Uterine smooth muscle cell (primary cell): ENCODE results near the gene ZC3HAV1. TPM values are rescaled to one million over a fixed set of nuclear protein-coding genes. Genes with fewer than 3 reads are reported as not detected.

Experiments used
- total RNA-seq: library from RNA; depleted of rRNA; stranded (reverse); fragments of >200 nt; gene quantifications from 2 replicates; pipeline ENCODE4 v1.2.3, GENCODE V29; 2014

Gene ZC3HAV1
- total RNA-seq = 25.3 and 28.9 TPM in 2 replicates

DNA sequence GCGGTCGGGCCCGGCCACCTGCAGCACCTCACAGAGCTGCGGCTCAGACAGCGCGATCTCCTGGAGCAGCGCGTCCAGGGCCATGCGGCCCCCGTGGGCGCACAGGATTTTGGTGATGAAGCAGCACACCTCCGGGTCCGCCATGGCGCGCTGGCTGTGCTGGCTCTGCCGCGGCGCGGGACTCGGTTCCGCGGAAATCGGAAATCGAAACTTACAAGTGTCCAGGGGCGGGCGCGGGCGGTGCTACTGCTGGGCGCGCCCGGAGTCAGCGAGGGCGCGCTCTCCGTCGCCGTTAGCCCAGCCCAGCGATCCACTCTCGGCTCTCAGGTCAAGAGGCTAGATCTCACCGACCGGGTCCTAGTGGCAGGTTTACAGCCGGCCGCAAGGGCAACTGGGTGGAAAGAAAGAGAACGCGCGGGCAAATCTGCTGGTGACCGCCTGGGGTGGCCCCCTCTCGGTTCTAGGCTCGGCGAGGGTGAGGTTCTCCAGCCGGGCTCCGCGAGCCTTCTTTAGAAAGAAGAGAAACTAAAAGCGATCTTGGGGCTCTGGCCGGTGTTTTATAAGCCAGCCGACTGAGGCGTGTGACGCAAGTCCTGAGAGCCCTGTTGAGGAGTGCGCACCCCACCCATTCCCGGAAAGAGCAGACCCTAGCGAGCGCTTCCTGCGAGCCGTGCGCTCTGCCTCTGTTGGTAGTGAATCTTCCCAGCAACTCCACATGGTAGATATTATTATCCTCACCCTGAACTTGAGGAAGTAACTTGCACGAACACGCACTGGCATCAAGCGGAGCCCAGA, at the start of gene ZC3HAV1:
TSS of gene ZC3HAV1 (minus strand) at position 533 of the 795 bp plus-strand sequence. CDS start at position 144, 389 bp downstream.

GRCh38 chr7:139035586-139036353, 73.8 kb downstream of the ZC3HAV1 start, which contains the start of gene ZC3HAV1L:
Gene ZC3HAV1L (minus strand): TSS chr7:139036042. CDS start chr7:139036017, 25 bp downstream.

Other genes with a start within 250 kb of the ZC3HAV1 start
- 1.5 and 2.4 TPM in 2 replicates for gene KIAA1549, start 128.3 kb downstream of the ZC3HAV1 start, total RNA-seq
- gene ZC3HAV1L, start 73.7 kb downstream of the ZC3HAV1 start, total RNA-seq = 8.0 and 9.5 TPM in 2 replicates
- gene UBN2, start 121.5 kb upstream of the ZC3HAV1 start, total RNA-seq = 5.6 and 7.9 TPM in 2 replicates
- gene FMC1, start 231.6 kb upstream of the ZC3HAV1 start, total RNA-seq = 8.0 and 8.9 TPM in 2 replicates